Suprapubic skin (tissue), 4 donors: Measurements from ENCODE around the gene GABRR1. TPM values are rescaled to one million over a fixed set of nuclear protein-coding genes. Genes with fewer than 3 reads are reported as not detected.

ENCODE experiments used
- DNase-seq, 2 donors: peaks; one replicate each; pipeline ENCODE4 v3.0.0-alpha.2; 2019; ENCODE audit warnings: low spot score in 2 of 2
- H3K27ac ChIP-seq: fragments of 200-600 bp; sonication (generic); one replicate; pipeline ENCODE4 v1.5.1; 2019
- H3K27me3 ChIP-seq: fragments of 200-600 bp; sonication (generic); one replicate; pipeline ENCODE4 v1.5.1; 2019
- H3K36me3 ChIP-seq: fragments of 200-600 bp; sonication (generic); one replicate; pipeline ENCODE4 v1.5.1; 2019
- H3K4me1 ChIP-seq: fragments of 200-600 bp; sonication (generic); one replicate; pipeline ENCODE4 v1.5.1; 2019
- H3K4me3 ChIP-seq: fragments of 200-600 bp; sonication (generic); one replicate; pipeline ENCODE4 v1.5.1; 2019; ENCODE audit warnings: mild to moderate bottlenecking
- H3K9me3 ChIP-seq: fragments of 200-600 bp; sonication (generic); one replicate; pipeline ENCODE4 v1.5.1; 2019
- CTCF ChIP-seq, 2 donors: fragments of 200-600 bp in 1 of 2; fragments of 450-650 bp in 1 of 2; sonication (generic) in 1 of 2; IDR thresholded peaks; one replicate each; pipeline ENCODE4 v1.5.1; 2016 to 2019; ENCODE audit warnings: antibody characterized with exemption in 2 of 2, mild to moderate bottlenecking in 1 of 2, moderate library complexity in 1 of 2
- EP300 ChIP-seq: sonication (generic); formaldehyde crosslinking; IDR thresholded peaks from one replicate; pipeline ENCODE4 v1.6.1; 2017; ENCODE audit warnings: antibody characterized with exemption
- POLR2A ChIP-seq, 2 donors: fragments of 450-650 bp; IDR thresholded peaks; one replicate each; pipeline ENCODE4 v1.6.1; 2017; ENCODE audit warnings: antibody characterized with exemption in 2 of 2, mild to moderate bottlenecking in 2 of 2, moderate library complexity in 2 of 2
- POLR2AphosphoS5 ChIP-seq, 3 donors: sonication (generic); formaldehyde crosslinking; IDR thresholded peaks; one replicate each; pipeline ENCODE4 v1.6.1; 2017; ENCODE audit warnings: antibody characterized with exemption in 3 of 3
- WGBS: methylation state at CpG from one replicate; pipeline ENCODE4 v1.1.5; 2018; 5-methylcytosine and 5-hydroxymethylcytosine counted together
- total RNA-seq, 4 donors: library from RNA; depleted of rRNA; stranded (reverse); fragments of >200 nt; gene quantifications; one replicate each; pipeline ENCODE4 v1.1.0, GENCODE V29; 2016

Gene GABRR1
- total RNA-seq, 4 donors from 2014 or later: 0.48 to 0.52 TPM; not detected in 2

GRCh38 chr6:89257346-89257745 is 40.2 kb upstream of the GABRR1 start:
- Histone ChIP-seq H3K4me3 (no peak overlapping the region), H3K9me3 (no peaks in the 10 kb centered on the region), H3K4me1 (no peaks in the 10 kb centered on the region), H3K27ac (no peak overlapping the region), H3K36me3 (no peaks in the 10 kb centered on the region), H3K27me3 (no peaks in the 10 kb centered on the region)
- 90% methylated on average over 6 of the region's 6 CpGs for WGBS
- no peak for DNase-seq
- TF ChIP-seq POLR2A (IDR thresholded peaks at IDR 0.05) (no peak), POLR2AphosphoS5 (IDR thresholded peaks at IDR 0.05) (no peak), EP300 (no peak), CTCF (IDR thresholded peaks at IDR 0.05) (no peak)

GRCh38 chr6:89255417-89255816 is 38.3 kb upstream of the GABRR1 start:
- Histone ChIP-seq H3K9me3 (no peaks in the 10 kb centered on the region), H3K27ac (no peak overlapping the region), H3K27me3 (no peaks in the 10 kb centered on the region), H3K36me3 (no peaks in the 10 kb centered on the region), H3K4me1 (no peaks in the 10 kb centered on the region), H3K4me3 (no peak overlapping the region)
- DNase-seq: no peak
- TF ChIP-seq CTCF (IDR thresholded peaks at IDR 0.05) (no peak), EP300 (no peak), POLR2AphosphoS5 (IDR thresholded peaks at IDR 0.05) (no peak), POLR2A (IDR thresholded peaks at IDR 0.05) (no peak)
- WGBS: 91% methylated on average over 4 of the region's 4 CpGs

GRCh38 chr6:89254569-89254968 is 37.4 kb upstream of the GABRR1 start:
- Histone ChIP-seq H3K4me1 (no peaks in the 10 kb centered on the region), H3K4me3 (no peak overlapping the region), H3K9me3 (no peaks in the 10 kb centered on the region), H3K27ac (no peak overlapping the region), H3K36me3 (no peaks in the 10 kb centered on the region), H3K27me3 (no peaks in the 10 kb centered on the region)
- no peak for DNase-seq
- no peak for TF ChIP-seq POLR2AphosphoS5 (IDR thresholded peaks at IDR 0.05)
- no peak for TF ChIP-seq CTCF (IDR thresholded peaks at IDR 0.05)
- no peak for TF ChIP-seq POLR2A (IDR thresholded peaks at IDR 0.05)
- TF ChIP-seq EP300: no peak

- H3K27me3 ChIP-seq: no peaks in the 10 kb centered on the region
- no peaks in the 10 kb centered on the region for H3K4me1 ChIP-seq
- 73% methylated on average over 2 of the region's 2 CpGs for WGBS
- no peak overlapping the region for H3K27ac ChIP-seq
- H3K36me3 ChIP-seq: no peaks in the 10 kb centered on the region
- no peak overlapping the region for H3K4me3 ChIP-seq
- DNase-seq: no peak
- H3K9me3 ChIP-seq: no peaks in the 10 kb centered on the region
- no peak for TF ChIP-seq EP300
- no peak for TF ChIP-seq POLR2AphosphoS5 (IDR thresholded peaks at IDR 0.05)
- no peak for TF ChIP-seq POLR2A (IDR thresholded peaks at IDR 0.05)
- no peak for TF ChIP-seq CTCF (IDR thresholded peaks at IDR 0.05)
Measured at GRCh38 chr6:89252907-89253306, 35.7 kb upstream of the GABRR1 start.

GRCh38 chr6:89251976-89252375 is 34.8 kb upstream of the GABRR1 start:
- DNase-seq: no peak
- Histone ChIP-seq H3K27ac (no peak overlapping the region), H3K36me3 (no peaks in the 10 kb centered on the region), H3K27me3 (no peaks in the 10 kb centered on the region), H3K4me3 (no peak overlapping the region), H3K9me3 (no peaks in the 10 kb centered on the region), H3K4me1 (no peaks in the 10 kb centered on the region)
- WGBS: 94% methylated on average over 10 of the region's 10 CpGs
- TF ChIP-seq EP300 (no peak), POLR2A (IDR thresholded peaks at IDR 0.05) (no peak), CTCF (IDR thresholded peaks at IDR 0.05) (no peak)
